ENCODE data around the gene STX17. TPM values are rescaled to one million over a fixed set of nuclear protein-coding genes. Genes with fewer than 3 reads are reported as not detected.

The STX17 gene
- total RNA-seq, 1 experiment from 2014 or later = 11.5 TPM

GRCh38 chr9:99876190-99876589, 30.3 kb upstream of the STX17 start:
- intact Hi-C loops (cut with micrococcal nuclease; ENCODE audit: unreplicated experiment) = no loop called here
- POLR2A ChIA-PET = no interaction called here
- no peak for DNase-seq (ENCODE audit: low read depth, low spot score)
- H3K36me3 ChIP-seq (ENCODE audit: control insufficient read depth, insufficient read depth, low read length) = no peaks in the 10 kb centered on the region
- no peaks in the 10 kb centered on the region; the same call in 1 of the 2 replicates for H3K27me3 ChIP-seq (ENCODE audit: control insufficient read depth, insufficient read depth, low read length)
- ATAC-seq = no peak
- TF ChIP-seq, protein P1, sequence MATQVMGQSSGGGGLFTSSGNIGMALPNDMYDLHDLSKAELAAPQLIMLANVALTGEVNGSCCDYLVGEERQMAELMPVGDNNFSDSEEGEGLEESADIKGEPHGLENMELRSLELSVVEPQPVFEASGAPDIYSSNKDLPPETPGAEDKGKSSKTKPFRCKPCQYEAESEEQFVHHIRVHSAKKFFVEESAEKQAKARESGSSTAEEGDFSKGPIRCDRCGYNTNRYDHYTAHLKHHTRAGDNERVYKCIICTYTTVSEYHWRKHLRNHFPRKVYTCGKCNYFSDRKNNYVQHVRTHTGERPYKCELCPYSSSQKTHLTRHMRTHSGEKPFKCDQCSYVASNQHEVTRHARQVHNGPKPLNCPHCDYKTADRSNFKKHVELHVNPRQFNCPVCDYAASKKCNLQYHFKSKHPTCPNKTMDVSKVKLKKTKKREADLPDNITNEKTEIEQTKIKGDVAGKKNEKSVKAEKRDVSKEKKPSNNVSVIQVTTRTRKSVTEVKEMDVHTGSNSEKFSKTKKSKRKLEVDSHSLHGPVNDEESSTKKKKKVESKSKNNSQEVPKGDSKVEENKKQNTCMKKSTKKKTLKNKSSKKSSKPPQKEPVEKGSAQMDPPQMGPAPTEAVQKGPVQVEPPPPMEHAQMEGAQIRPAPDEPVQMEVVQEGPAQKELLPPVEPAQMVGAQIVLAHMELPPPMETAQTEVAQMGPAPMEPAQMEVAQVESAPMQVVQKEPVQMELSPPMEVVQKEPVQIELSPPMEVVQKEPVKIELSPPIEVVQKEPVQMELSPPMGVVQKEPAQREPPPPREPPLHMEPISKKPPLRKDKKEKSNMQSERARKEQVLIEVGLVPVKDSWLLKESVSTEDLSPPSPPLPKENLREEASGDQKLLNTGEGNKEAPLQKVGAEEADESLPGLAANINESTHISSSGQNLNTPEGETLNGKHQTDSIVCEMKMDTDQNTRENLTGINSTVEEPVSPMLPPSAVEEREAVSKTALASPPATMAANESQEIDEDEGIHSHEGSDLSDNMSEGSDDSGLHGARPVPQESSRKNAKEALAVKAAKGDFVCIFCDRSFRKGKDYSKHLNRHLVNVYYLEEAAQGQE (IDR thresholded peaks at IDR 0.05; ENCODE audit: insufficient read depth in 1 of 2, low read depth in 2 of 2, low read length in 1 of 2) = no peak
- TF ChIP-seq, protein P2, sequence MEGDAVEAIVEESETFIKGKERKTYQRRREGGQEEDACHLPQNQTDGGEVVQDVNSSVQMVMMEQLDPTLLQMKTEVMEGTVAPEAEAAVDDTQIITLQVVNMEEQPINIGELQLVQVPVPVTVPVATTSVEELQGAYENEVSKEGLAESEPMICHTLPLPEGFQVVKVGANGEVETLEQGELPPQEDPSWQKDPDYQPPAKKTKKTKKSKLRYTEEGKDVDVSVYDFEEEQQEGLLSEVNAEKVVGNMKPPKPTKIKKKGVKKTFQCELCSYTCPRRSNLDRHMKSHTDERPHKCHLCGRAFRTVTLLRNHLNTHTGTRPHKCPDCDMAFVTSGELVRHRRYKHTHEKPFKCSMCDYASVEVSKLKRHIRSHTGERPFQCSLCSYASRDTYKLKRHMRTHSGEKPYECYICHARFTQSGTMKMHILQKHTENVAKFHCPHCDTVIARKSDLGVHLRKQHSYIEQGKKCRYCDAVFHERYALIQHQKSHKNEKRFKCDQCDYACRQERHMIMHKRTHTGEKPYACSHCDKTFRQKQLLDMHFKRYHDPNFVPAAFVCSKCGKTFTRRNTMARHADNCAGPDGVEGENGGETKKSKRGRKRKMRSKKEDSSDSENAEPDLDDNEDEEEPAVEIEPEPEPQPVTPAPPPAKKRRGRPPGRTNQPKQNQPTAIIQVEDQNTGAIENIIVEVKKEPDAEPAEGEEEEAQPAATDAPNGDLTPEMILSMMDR (IDR thresholded peaks at IDR 0.05) = no peak
- no peak for TF ChIP-seq TCF7L2 (IDR thresholded peaks at IDR 0.05; ENCODE audit: low read depth, low read length)
- TF ChIP-seq SIN3A (IDR thresholded peaks at IDR 0.05; ENCODE audit: borderline replicate concordance, insufficient read depth, low read depth, low read length) = no peak
- TF ChIP-seq POLR2AphosphoS5 (IDR thresholded peaks at IDR 0.05; ENCODE audit: low read depth, low read length) = no peak
- BruUV-seq (replicated peaks) = no TSS peak
- no peak overlapping the region for H3K27ac ChIP-seq (ENCODE audit: low read length)
- H3K4me1 ChIP-seq (ENCODE audit: control insufficient read depth, insufficient read depth, low read length) = no peaks in the 10 kb centered on the region
- CTCF ChIA-PET = no interaction called here
- no peak overlapping the region for H3K4me3 ChIP-seq (ENCODE audit: low read depth in 2 of 2, low read length in 2 of 2)
- in situ Hi-C loops (cut with HindIII; ENCODE audit: low pct_unique_long_range_greater_than_20kb, low sequenced_read_pairs) = no loop called here
- H3K9me3 ChIP-seq (ENCODE audit: control insufficient read depth, insufficient read depth, low read depth, low read length) = no peaks in the 10 kb centered on the region

GRCh38 chr9:99878651-99879050, 27.8 kb upstream of the STX17 start:
- Histone ChIP-seq H3K36me3 (ENCODE audit: control insufficient read depth, insufficient read depth, low read length) (no peaks in the 10 kb centered on the region), H3K4me1 (ENCODE audit: control insufficient read depth, insufficient read depth, low read length) (no peaks in the 10 kb centered on the region), H3K27ac (ENCODE audit: low read length) (no peak overlapping the region), H3K9me3 (ENCODE audit: control insufficient read depth, insufficient read depth, low read depth, low read length) (no peaks in the 10 kb centered on the region), H3K27me3 (ENCODE audit: control insufficient read depth, insufficient read depth, low read length) (no peaks in the 10 kb centered on the region; the same call in 1 of the 2 replicates), H3K4me3 (ENCODE audit: low read depth in 2 of 2, low read length in 2 of 2) (no peak overlapping the region)
- ChIA-PET CTCF (no interaction called here), POLR2A (no interaction called here)
- ATAC-seq = no peak
- intact Hi-C loops (cut with micrococcal nuclease; ENCODE audit: unreplicated experiment) (no loop called here), in situ Hi-C loops (cut with HindIII; ENCODE audit: low pct_unique_long_range_greater_than_20kb, low sequenced_read_pairs) (no loop called here)
- TF ChIP-seq POLR2AphosphoS5 (IDR thresholded peaks at IDR 0.05; ENCODE audit: low read depth, low read length) (no peak), TCF7L2 (IDR thresholded peaks at IDR 0.05; ENCODE audit: low read depth, low read length) (no peak), SIN3A (IDR thresholded peaks at IDR 0.05; ENCODE audit: borderline replicate concordance, insufficient read depth, low read depth, low read length) (no peak)
- TF ChIP-seq, protein P2 (IDR thresholded peaks at IDR 0.05) = no peak
- TF ChIP-seq, protein P1 (IDR thresholded peaks at IDR 0.05; ENCODE audit: insufficient read depth in 1 of 2, low read depth in 2 of 2, low read length in 1 of 2) = no peak
- DNase-seq (ENCODE audit: low read depth, low spot score) = no peak
- BruUV-seq (replicated peaks) = no TSS peak
